ENCODE data around the gene MYT1.

Gene MYT1

DNA sequence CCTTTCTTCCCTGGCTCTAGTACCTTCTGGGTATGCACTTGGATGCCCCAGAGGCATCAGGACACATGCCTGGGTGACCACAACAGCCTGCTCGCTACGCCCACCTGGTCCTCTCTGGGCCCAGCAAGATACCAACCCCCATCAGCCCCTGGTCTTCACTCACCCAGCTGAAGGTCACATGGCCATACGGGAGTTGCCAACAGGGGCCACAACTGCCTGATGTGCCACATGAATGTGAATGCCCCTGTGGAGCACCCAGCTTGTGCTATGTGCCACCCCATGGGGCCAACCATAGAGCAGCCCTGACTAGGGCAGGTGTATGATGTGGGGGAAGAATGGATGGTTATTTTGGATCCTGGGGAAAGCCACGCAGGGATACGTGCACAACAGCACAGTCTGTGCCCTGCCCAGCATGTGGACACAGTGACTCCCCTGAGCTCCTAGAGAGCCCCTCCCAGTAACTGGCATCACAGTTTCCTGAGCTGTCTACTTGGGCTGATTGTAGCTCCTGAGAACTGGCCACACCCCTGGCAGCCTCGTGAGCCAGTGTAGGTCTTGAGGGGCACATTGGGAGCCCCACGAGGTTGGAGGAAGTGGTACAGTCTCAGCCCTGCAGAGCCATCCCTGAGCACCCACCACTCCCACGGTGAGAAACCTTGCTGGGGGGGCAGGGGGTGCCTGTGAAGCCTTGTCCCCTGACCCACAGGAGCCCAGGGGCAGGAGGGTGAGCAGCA is 80.8 kb downstream of the MYT1 start:
- DNase-seq (ENCODE audit: low read depth in 3 of 3), result no peak

DNA sequence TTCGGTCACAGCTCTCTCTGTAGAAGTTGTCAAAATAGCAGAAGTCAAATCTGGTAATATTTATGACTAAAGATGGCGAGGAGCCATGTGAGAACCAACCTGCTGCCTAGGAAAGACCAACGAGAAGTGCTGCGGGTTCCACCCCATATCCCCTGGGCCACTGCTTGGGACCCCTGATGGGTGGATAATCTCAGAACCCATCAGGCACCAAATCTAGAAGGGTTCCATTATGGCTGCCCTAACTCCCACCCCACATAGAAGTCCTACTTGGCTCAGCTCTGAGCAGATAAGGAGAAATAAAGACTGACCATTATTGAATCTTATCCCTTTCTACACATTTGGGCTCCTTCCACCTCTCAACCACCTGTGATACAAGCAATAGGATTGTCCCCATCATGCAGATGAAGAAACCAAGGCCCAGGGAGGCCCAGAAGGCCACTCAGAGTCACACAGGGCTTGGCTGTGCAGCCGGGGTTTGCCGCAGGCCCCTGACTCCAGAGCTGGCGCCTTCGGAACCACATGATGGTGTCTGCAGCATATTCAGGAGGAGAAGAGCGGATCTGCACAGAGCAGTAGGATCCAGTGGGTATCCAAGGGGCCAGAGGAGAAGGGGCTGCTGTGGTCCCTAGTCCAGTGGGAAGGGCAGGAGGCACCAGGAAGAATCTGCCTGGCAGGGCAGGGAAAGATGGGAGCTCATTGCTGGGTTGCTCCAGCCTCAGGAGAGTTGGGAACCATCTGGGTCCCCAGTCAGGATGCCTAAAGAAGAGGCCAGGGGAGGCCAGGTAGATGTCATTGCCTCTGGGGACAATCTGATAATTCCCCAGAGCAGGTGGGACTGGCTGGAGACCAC is 81.7 kb downstream of the MYT1 start:
- no peak for DNase-seq (ENCODE audit: low read depth in 3 of 3)

GRCh38 chr20:64246616-64247306 is 82.5 kb downstream of the MYT1 start:
- DNase-seq (ENCODE audit: low read depth in 3 of 3), result no peak

- DNase-seq (ENCODE audit: low read depth in 3 of 3), result no peak
Observed at GRCh38 chr20:64247307-64247618, 83.0 kb downstream of the MYT1 start.

DNA sequence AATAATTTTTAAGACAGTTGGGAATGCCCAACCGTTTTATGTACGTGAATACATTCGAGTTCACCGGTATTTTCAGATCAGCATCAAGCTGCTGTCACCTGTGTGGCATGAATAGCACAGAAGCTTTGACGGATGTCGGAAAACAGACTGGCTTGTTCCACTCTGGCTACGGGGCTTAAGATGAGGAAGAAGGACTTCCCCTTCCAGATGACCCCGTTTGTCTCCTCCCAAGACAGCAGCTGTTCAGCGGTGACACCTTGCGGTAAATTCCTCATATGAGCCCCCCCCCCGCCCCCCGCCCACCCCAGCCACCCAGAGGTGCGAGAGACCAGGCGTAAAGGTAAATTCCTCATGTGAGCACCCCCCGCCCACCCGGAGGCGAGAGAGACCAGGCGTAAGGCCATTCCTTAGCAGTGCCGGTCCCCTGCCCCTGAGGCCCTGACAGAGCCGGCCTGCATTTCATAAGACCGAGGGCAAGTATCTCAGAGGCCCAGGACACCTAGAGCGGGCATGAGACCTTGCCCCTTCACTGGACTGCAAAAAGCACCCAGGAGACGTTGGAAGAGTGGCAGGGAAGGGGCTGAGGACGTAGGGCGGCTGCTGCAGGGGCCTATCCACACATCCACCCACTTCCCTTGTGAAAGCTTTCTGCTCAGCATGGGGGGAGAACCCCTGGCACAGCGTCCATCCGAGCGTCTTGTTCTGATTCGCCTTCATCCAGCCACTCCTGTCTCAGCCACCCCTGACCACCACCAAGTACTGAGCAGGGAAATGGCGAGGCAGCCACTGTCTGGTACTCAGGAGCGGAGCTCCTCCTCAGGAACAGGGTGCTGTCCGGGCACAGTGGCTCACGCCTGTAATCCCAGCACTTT is 84.0 kb downstream of the MYT1 start:
- DNase-seq (ENCODE audit: low read depth in 3 of 3), result no peak

DNA sequence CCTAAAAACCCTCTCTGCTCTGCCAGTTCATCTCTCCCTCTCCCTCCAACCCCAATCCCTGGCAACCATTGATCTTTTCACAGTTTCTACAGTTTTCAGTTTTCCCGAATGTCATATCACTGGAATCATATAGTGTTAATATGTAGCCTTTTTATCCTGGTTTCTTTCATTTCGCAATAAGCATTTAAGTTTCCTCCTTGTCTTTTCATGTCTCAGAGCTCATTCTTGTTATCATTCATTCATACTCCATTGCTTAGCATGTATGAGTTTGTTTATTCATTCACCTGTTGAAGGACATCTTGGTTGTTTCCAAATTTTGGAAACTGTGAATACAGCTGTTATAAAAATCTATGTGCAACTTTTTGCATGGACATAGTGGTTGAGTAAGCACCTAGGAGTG is 85.8 kb downstream of the MYT1 start:
- no peak for DNase-seq (ENCODE audit: low read depth in 3 of 3)

DNA sequence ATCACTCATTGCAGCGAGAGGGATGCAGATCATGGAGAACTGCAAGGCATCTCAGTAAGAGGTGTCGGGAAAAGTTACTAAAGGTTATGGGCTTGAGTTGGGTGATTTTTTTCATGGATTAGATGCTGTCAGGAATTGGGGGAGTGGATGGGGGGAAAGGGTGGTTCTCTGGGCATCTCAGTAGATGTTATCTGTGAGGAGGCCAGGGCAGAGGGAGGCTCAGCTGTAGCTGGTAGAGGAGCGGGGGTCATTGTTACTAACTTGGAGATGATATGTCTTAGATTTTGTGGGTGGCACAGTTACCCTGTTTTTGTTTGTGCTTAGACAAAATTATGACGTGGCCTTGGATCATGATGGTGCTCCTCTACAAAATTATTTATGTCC is 88.7 kb downstream of the MYT1 start:
- DNase-seq (ENCODE audit: low read depth in 3 of 3), result no peak

- DNase-seq (ENCODE audit: low read depth in 3 of 3), result no peak
Observed at GRCh38 chr20:64253443-64253842, 89.2 kb downstream of the MYT1 start.

GRCh38 chr20:64254156-64254555 is 89.9 kb downstream of the MYT1 start:
- no peak for DNase-seq (ENCODE audit: low read depth in 3 of 3)

DNA sequence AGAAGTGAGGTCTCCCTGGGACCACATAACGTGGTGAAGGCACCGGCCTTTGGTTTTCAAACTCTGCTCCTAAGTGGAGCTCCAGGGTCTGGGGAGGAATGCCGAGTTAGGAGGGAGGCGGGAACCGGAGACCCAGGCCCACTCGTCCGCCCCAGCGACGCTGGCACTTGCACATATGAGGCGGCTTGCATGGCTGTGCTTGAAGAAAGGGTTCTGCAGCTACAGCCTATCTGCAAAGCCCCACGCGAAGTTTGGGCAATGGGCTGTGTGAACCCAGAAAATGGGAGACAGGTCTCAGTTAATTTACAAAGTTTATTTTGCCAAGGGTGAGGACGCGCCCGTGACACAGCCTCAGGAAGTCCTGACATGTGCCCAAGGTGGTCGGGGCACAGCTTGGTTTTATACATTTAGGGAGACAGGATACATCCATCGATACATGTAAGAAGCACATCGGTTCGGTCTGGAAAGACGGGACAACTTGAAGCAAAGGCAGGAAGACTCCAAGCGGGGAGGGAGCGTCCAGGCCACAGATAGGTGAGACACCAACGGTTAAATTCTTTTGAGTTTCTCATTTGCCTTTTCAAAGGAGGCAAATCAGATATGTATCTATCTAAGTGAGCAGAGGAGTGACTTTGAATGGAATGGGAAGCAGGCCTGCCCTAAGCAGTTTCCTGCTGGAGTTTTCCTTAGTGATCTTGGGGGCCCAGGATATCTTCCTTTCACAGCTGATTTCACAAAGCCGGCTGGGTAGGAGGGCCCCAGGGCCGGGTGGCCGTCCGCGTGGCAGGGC is 90.5 kb downstream of the MYT1 start:
- DNase-seq (ENCODE audit: low read depth in 3 of 3), result no peak

- peak; percentile 71 to 76 (median 75) for DNase-seq (ENCODE audit: low read depth in 3 of 3)
Observed at GRCh38 chr20:64255361-64256281, 91.4 kb downstream of the MYT1 start, which contains the start of gene PCMTD2. TSS of gene PCMTD2 (plus strand) at chr20:64255748. CDS start at chr20:64259966, 4,218 bp downstream.

DNA sequence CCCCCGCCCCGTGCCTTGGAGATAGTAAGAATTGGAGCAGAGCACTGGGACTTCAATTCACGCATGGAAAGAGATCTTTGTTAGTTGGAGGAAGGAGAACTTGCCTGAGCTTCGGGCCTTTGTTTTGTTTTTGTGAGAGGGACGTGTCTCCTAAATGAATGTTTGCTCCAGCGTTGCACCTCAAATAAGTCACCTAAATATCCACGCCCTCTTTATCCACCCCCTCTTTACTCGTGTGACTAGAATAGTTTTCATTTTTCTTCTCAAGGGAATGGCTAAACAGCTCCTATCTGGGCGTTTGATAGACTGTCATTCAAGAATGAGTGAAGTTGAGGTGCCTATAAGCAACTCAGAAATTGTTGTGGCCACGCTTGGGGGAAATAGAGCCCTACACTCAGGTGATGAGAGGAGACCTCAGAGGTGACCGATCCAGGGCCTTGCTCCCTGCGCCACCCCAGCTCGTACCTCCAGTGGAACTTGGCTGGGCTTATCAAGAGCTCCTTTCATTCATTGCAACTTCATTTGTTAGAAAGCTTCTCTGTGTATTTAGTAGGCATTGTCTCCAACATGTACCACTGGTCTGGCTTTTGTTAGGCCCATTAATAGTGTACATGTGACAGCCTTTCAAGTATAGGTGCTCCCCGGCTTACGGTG is 92.2 kb downstream of the MYT1 start:
- DNase-seq (ENCODE audit: low read depth in 3 of 3), result no peak

GRCh38 chr20:64257107-64257757 is 93.0 kb downstream of the MYT1 start:
- DNase-seq (ENCODE audit: low read depth in 3 of 3), result no peak

DNA sequence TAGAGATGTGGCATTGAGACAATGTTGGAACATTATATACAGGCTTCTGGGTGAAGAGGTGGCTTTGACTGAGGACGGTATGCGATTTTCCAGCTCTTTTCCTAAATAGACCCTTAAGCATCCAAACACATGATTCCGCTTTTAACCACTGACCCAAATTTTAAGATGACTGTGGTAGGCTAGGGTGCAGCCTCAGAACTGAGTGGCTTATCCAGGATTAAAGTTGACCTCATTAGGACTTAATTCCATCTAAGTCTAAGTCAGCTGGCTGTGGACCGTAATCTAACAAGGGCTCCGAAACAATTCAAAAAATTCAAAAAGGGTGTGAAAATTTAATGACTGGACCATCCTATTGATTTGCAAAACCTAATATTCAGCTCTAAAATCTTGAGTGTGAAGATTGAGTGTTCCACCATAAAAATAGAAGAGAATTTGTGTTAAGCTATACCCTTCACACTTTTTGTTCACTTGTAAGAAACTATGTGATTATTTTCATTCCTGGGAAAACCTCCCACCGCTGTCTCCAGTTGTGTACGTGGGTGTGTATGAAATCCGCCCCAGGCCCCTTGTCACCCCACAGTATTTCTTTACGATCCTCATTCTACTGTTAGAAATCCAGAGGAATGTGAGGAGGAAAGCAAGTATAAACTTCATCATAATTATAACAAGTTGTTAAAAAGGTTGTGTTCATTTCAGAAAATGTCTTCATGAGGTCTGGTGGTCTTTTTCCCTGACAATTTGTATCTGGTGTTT is 94.0 kb downstream of the MYT1 start:
- no peak for DNase-seq (ENCODE audit: low read depth in 3 of 3)

- no peak for DNase-seq (ENCODE audit: low read depth in 3 of 3)
Observed at GRCh38 chr20:64260239-64260638, 96.0 kb downstream of the MYT1 start.

DNA sequence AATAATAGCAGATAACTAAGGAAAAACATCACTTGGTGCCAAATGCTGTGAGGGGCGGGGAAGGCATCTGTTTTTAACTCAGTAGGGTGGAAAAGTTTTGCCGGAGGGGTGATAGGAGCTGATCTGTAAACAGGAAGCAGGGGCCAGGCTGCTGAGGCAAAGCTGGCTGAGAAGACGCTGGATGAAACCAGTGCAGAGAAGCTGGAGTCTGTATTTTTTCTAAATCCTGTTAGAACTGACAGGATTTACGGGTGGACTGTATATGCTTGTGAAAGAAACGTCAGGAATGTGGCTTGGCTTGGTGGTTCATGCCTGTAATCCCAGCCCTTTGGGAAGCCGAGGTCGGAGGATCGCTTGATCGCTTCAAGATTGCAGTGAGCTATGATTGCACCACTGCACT is 96.9 kb downstream of the MYT1 start:
- no peak for DNase-seq (ENCODE audit: low read depth in 3 of 3)

DNA sequence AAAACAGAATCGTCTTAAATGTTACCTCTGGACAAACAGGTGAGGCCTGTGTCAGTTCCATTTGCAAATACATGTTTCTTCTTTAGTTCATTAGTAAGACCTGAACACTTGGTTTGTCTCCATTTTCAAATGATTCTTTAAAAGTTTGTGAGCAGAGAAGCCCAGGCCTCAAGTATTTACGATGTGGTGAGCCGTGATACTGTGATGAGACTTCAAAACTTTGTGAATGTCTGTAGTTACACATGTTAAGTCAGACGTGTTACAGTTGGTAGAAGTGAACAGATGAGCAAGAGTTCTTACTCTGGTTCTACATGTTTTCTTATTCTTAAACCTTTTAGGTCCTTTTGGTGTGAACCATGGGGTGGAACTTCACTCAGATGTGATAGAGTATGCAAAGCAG is 99.8 kb downstream of the MYT1 start:
- no peak for DNase-seq (ENCODE audit: low read depth in 3 of 3)

GRCh38 chr20:64265201-64265600 is 100.9 kb downstream of the MYT1 start:
- DNase-seq (ENCODE audit: low read depth in 3 of 3), result no peak
